NCI-H2196 (cell line): ENCODE measurements around the gene OR5H2.
"Not testable (repeated sequence)": the region's sequence is repeated elsewhere in the genome, so short reads cannot be mapped to it uniquely, and the experiment has no call there.

Source experiments
- DNase-seq: peaks from one replicate; lab custom pipeline; 2025; ENCODE audit not compliant: unreplicated experiment; lab: John Stamatoyannopoulos, UW

The OR5H2 gene

DNA sequence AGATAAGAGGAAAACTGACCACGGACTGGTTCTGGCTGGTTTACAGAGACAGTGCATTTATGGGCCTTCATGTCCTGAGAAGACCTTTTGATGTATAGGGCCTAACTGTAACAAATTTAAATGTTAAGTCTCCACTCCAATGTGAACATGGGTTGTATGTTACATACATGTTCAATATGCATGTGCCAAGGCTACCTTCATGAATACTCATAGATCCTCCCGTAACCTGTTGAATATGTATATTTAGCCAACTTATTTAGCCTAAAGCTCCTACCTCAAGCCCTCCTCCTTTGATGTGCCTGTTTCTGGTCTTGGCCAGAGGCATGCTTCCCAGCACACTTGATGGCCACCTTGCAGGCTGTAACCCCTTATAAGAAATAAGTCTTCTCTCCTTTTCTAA is at the start of gene OR5H2:
TSS of gene OR5H2 (plus strand) at position 301 of the 400 bp plus-strand sequence. CDS start 398 bp downstream, outside the sequence.
- no peak for DNase-seq

DNA sequence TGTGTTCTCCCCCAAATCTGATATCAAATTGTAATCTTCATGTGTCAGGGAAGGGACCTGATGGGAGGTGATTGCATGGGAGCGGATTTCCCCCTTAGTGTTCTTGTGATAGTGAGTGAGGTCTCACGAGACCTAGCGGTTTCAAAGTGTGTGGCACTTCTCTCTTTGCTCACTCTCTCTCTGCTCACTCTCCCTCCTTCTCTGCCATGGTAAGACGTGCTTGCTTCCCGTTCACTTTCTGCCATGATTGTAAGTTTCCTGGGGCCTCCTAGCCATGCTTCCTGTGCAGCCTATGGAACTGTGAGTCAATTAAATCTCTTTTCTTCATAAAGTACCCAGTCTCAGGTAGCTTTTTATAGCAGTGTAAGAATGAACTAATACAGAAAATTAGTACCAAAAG is 48.8 kb upstream of the OR5H2 start:
- no peak for DNase-seq

DNA sequence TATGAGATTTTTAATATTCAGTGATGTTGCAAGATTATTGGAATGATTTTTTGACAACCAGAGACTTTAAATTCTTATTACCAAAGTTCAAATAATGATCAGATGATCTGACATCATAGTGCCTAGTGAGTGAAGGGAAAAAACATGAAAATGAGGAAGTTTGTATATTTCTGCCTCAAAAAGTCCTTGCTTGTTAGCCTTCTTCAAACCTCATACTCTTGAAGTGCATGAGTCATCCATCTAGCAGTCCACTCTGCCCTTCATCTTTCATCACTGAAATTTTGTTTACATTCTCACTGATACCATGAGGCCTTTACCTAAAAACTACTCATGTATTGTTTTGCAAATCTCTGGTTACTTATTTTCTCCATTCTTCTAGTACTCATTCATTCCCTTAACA is 42.2 kb upstream of the OR5H2 start:
- no peak for DNase-seq

DNA sequence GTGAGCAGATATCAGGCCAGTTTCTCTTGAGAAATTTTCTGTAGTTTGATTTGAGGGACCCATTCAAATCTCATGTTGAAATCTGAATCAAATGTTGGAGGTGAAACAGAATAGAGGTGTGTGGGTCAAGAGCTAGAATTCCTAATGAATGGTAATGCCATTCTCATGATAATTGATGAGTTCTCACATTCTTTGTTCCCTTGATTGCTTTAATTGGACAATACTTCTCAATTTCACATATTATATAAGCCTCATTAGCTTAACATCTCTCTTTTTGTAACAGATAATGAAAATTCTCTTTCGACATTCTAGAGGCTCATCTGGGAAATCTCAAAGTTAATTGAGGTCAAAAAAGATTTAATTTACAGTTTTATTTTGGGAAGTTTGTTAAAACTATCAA is 40.1 kb upstream of the OR5H2 start:
- no peak for DNase-seq

GRCh38 chr3:98243843-98244242 is 38.5 kb upstream of the OR5H2 start:
- no peak for DNase-seq

- no peak for DNase-seq
Measured at GRCh38 chr3:98246142-98246541, 36.2 kb upstream of the OR5H2 start.

GRCh38 chr3:98256026-98256425 is 26.3 kb upstream of the OR5H2 start:
- not testable (repeated sequence) for DNase-seq

DNA sequence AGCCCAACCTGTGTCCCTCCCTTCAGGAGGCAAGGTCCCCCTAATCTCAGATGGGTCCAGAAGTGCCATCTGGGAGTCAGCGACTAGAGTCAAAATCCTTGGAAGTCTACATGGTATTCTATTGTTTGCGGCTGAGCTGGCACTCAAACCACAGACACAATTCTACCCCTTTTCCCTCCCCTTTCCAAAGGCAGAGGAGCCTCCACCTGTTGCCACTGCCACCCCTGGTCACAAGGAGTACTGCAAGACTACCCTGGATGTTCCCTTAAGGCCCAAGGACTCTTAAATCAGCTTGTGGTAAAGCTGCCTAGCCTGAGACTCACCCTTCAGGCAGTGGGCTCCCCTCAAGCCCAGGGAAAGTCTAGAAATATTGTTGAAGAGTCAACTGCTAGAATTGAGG is 22.6 kb upstream of the OR5H2 start:
- no peak for DNase-seq

- no peak for DNase-seq
Measured at GRCh38 chr3:98262046-98262445, 20.3 kb upstream of the OR5H2 start.

GRCh38 chr3:98263944-98264343 is 18.4 kb upstream of the OR5H2 start, which contains the start of gene OR5H6:
TSS of gene OR5H6 (plus strand) at chr3:98264244. CDS start at chr3:98264333, 89 bp downstream.
- DNase-seq, result no peak

GRCh38 chr3:98269846-98270245 is 12.5 kb upstream of the OR5H2 start:
- no peak for DNase-seq

DNA sequence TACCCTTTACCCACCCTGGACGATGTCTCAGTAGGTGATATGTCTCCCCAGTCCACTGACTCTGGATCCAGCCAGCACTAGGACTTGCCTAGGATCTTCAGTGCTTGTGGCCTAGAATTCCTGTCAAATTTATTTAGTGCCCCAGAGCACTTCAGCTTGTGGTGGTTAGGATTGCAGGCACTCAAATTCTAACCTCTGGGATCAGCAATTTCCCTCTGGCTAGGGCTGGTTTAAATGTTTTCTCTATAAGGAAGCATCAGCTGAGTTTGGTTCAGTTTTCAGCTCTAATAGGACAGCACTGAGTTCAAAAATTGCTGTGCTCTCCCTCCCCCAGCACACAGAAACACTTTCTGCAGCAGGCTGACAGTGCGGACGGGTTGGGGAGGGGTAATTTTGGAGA is 10.2 kb upstream of the OR5H2 start:
- no peak for DNase-seq

DNA sequence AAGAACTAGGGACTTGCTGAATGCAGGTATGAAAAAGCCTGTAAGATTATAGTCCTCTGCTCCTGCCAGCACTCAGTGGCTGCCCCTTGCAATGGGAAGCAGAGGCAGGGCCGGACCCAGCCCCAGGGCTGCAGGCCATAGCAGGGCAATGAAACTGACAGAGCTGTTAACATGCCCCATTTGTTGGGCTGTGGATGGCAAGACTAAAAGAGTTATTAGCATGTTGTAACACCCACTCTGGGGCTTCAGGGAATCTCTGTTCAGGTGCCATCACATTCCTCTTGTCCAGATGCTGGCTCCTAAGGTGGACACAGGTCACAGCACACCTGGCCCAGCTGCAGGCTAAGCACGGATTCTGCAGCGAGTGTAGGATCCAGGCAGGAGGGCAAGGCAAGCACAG is 7.4 kb upstream of the OR5H2 start:
- DNase-seq, result no peak

DNA sequence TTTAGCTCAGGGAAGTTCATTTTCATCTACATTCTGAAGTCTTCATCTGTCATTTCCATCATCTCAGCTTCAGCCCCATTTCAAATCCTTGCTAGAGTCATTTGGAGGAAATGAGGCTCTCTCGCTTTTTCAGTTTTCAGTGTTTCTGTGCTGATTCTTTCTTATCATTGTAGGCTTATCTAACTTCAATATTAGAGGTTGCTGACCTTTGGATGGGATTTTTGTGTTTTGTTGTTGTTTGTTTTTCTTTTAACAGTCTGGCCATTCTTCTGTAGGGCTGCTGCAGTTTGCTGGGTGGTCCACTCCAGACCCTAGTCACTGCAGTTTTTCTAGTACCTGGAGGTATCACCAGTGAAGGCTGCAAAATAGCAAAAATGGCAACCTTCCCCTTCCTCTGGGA is 8.6 kb downstream of the OR5H2 start:
- DNase-seq, result no peak

DNA sequence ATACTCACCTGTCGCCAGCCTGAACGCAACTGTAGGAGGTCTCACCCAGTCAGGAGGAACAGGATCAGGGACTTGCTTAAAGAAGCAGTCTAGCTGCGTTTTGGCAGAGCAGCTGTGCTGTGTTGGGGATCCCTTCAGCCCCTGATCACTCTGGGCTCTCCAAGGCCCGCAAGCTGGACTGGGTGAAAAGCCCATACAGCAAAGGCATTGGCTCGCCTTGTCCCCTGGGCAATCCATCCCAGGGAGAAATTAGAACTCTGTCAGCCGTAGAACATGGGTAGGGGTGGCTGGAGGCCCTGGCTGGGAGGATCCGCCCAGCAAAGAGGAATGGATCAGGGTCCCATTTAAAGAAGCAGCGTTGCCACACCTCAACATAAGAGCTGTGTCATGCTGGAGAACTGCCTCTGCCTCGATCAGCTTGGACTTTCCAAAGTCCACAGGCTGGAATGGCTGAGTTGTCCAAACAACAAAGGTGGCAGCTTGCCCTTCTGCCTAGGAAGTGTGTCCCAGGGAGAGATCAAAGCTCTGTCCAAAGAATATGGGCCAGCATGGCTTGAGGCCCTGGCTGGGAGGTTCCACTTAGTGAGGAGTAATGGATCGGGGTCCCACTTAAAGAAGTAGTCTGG is 9.1 kb downstream of the OR5H2 start:
- no peak for DNase-seq

- DNase-seq, result no peak
Measured at GRCh38 chr3:98322101-98322500, 39.8 kb downstream of the OR5H2 start.

DNA sequence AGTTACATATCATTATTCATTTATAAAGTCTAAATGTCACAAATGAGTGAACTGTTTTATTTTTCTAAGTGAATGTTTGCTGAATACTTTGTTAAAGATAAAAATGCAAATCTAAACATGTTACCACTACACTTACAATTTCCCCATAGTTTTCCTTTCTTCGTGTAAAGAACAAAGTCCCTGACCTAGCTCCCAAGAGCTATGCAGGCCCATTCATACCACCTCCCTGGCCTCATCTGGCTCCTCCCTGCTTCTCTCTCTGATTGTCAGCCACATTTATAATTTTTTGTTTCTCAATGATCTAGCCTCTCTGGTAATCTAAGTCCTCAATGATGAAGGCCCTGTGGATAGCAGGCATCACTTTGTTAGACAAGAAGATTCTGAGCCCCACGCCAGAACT is 40.4 kb downstream of the OR5H2 start:
- no peak for DNase-seq

- DNase-seq, result no peak
Measured at GRCh38 chr3:98323425-98323824, 41.1 kb downstream of the OR5H2 start.

DNA sequence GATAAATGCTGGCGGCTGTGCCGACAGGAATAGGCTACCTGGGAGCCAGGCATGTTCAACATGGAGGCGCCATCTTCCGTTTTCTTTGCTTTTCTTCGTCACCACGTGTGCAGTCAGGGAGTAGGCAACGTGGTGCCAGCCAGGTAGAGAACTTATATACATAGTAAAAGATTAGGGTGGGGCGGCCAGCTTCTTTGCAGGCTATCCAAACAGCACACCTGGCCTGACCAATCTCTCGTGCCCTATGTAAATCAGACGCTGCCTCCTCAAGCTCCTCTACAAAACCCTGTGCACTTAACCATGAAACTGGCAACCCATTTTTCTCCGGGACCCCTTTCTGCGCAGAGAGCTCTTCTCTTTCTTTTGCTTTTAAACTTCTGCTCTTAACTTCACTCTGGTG is 42.8 kb downstream of the OR5H2 start:
- no peak for DNase-seq

GRCh38 chr3:98326105-98326893 is 44.0 kb downstream of the OR5H2 start:
- DNase-seq, result no peak

- no peak for DNase-seq
Measured at GRCh38 chr3:98326945-98327344, 44.6 kb downstream of the OR5H2 start.

- no peak for DNase-seq
Measured at GRCh38 chr3:98328933-98329332, 46.6 kb downstream of the OR5H2 start.
